ENCODE data around the gene TEX38. TPM values are rescaled to one million over a fixed set of nuclear protein-coding genes. Genes with fewer than 3 reads are reported as not detected.

Gene TEX38
- total RNA-seq, 1 experiment from 2014 or later: not detected

- DNase-seq: no peak
- CTCF ChIA-PET: no interaction called here
- no TSS peak for BruUV-seq (replicated peaks)
- Mint-ChIP-seq H3K9me3 (ENCODE audit: unreplicated experiment) (no peaks in the 10 kb centered on the region), H3K4me1 (ENCODE audit: low read depth, unreplicated experiment) (peaks cover 10% of the 10 kb centered on the region), H3K27ac (ENCODE audit: unreplicated experiment) (no peak overlapping the region), H3K4me3 (ENCODE audit: unreplicated experiment) (no peak overlapping the region), H3K27me3 (ENCODE audit: insufficient read depth, unreplicated experiment) (no peaks in the 10 kb centered on the region), H3K36me3 (ENCODE audit: insufficient read depth, unreplicated experiment) (peaks cover 6% of the 10 kb centered on the region)
- no peak overlapping the region for H3K4me3 ChIP-seq (ENCODE audit: low read depth, low read length)
- H3K36me3 ChIP-seq (ENCODE audit: control insufficient read depth, insufficient read depth, low read length): no peaks in the 10 kb centered on the region
- no peaks in the 10 kb centered on the region for H3K27me3 ChIP-seq (replicated peaks; ENCODE audit: control insufficient read depth, insufficient read depth, low read length)
- POLR2A ChIA-PET: no interaction called here
- H3K9me3 ChIP-seq: no peaks in the 10 kb centered on the region
- intact Hi-C loops (cut with micrococcal nuclease; ENCODE audit: unreplicated experiment): no loop called here
- no peak for TF ChIP-seq CTCF (IDR thresholded peaks at IDR 0.05; ENCODE audit: insufficient read depth in 1 of 2, low read depth in 1 of 2, low read length in 1 of 2, severe bottlenecking in 1 of 2, unreplicated experiment in 1 of 2)
- no peaks in the 10 kb centered on the region; the same call in 1 of the 2 replicates for H3K4me1 ChIP-seq
Observed at GRCh38 chr1:46642115-46642680, 29.5 kb upstream of the TEX38 start.

GRCh38 chr1:46643368-46643775, 28.3 kb upstream of the TEX38 start:
- CTCF ChIA-PET: no interaction called here
- no peak overlapping the region for H3K4me3 Mint-ChIP-seq (ENCODE audit: unreplicated experiment)
- Histone ChIP-seq H3K9me3 (no peaks in the 10 kb centered on the region), H3K36me3 (ENCODE audit: control insufficient read depth, insufficient read depth, low read length) (no peaks in the 10 kb centered on the region), H3K27me3 (replicated peaks; ENCODE audit: control insufficient read depth, insufficient read depth, low read length) (no peaks in the 10 kb centered on the region), H3K4me1 (no peaks in the 10 kb centered on the region; the same call in 1 of the 2 replicates), H3K4me3 (ENCODE audit: low read depth, low read length) (no peak overlapping the region)
- DNase-seq: no peak
- H3K36me3 Mint-ChIP-seq (ENCODE audit: insufficient read depth, unreplicated experiment): peaks cover 6% of the 10 kb centered on the region
- H3K4me1 Mint-ChIP-seq (ENCODE audit: low read depth, unreplicated experiment): peaks cover 10% of the 10 kb centered on the region
- H3K27ac Mint-ChIP-seq (ENCODE audit: unreplicated experiment): no peak overlapping the region
- no TSS peak for BruUV-seq (replicated peaks)
- no peaks in the 10 kb centered on the region for H3K27me3 Mint-ChIP-seq (ENCODE audit: insufficient read depth, unreplicated experiment)
- POLR2A ChIA-PET: no interaction called here
- intact Hi-C loops (cut with micrococcal nuclease; ENCODE audit: unreplicated experiment): no loop called here
- no peak for TF ChIP-seq CTCF (IDR thresholded peaks at IDR 0.05; ENCODE audit: insufficient read depth in 1 of 2, low read depth in 1 of 2, low read length in 1 of 2, severe bottlenecking in 1 of 2, unreplicated experiment in 1 of 2)
- no peaks in the 10 kb centered on the region for H3K9me3 Mint-ChIP-seq (ENCODE audit: unreplicated experiment)

GRCh38 chr1:46645815-46646214, 25.8 kb upstream of the TEX38 start:
- no peak overlapping the region for H3K4me3 ChIP-seq (ENCODE audit: low read depth, low read length)
- no peak for DNase-seq
- Mint-ChIP-seq H3K9me3 (ENCODE audit: unreplicated experiment) (no peaks in the 10 kb centered on the region), H3K36me3 (ENCODE audit: insufficient read depth, unreplicated experiment) (peaks cover 21% of the 10 kb centered on the region), H3K4me1 (ENCODE audit: low read depth, unreplicated experiment) (no peaks in the 10 kb centered on the region), H3K4me3 (ENCODE audit: unreplicated experiment) (no peak overlapping the region), H3K27ac (ENCODE audit: unreplicated experiment) (no peak overlapping the region), H3K27me3 (ENCODE audit: insufficient read depth, unreplicated experiment) (no peaks in the 10 kb centered on the region)
- ChIA-PET CTCF (no interaction called here), POLR2A (no interaction called here)
- intact Hi-C loops (cut with micrococcal nuclease; ENCODE audit: unreplicated experiment): no loop called here
- no TSS peak for BruUV-seq (replicated peaks)
- no peaks in the 10 kb centered on the region for H3K36me3 ChIP-seq (ENCODE audit: control insufficient read depth, insufficient read depth, low read length)
- H3K9me3 ChIP-seq: no peaks in the 10 kb centered on the region
- H3K4me1 ChIP-seq: no peaks in the 10 kb centered on the region
- no peaks in the 10 kb centered on the region for H3K27me3 ChIP-seq (replicated peaks; ENCODE audit: control insufficient read depth, insufficient read depth, low read length)
- TF ChIP-seq CTCF (IDR thresholded peaks at IDR 0.05; ENCODE audit: insufficient read depth in 1 of 2, low read depth in 1 of 2, low read length in 1 of 2, severe bottlenecking in 1 of 2, unreplicated experiment in 1 of 2): no peak

All from Caco-2 (cell line).